GM19468 (cell line): Measurements from ENCODE around the gene TAS2R43.
"Not testable (repeated sequence)": the region's sequence is repeated elsewhere in the genome, so short reads cannot be mapped to it uniquely, and the experiment has no call there.

ENCODE experiments used
- ATAC-seq: cut with Tn5 transposase; IDR thresholded peaks from one replicate; pipeline ENCODE4 v1.9.1; 2021; ENCODE audit warnings: mild to moderate bottlenecking, moderate library complexity, moderate number of reproducible peaks; ENCODE audit not compliant: unreplicated experiment; ENCODE audit errors: extremely low read depth

Gene TAS2R43, protein sequence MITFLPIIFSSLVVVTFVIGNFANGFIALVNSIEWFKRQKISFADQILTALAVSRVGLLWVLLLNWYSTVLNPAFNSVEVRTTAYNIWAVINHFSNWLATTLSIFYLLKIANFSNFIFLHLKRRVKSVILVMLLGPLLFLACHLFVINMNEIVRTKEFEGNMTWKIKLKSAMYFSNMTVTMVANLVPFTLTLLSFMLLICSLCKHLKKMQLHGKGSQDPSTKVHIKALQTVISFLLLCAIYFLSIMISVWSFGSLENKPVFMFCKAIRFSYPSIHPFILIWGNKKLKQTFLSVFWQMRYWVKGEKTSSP

DNA sequence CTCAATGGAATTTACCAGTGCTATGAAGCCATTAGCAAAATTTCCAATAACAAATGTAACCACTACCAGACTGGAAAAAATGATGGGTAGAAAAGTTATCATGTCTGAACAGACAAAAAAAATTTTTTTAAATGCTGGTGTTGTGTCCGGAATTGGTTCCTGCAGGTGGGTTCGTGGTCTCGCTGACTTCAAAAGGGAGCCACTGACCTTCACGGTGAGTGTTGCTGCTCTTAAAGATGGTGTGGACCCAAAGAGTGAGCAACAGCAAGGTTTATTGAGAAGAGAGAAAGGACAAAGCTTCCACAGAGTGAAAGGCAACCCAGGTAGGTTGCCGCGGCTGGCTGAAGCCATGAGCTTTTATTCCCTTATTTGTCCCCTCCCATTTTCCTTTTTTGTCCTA, at the start of gene TAS2R43:
TAS2R43 (minus strand) TSS at position 186 of the 400 bp plus-strand sequence; CDS start at position 102, 84 bp downstream.
- no peak for ATAC-seq

GRCh38 chr12:11136075-11136474, 44.0 kb upstream of the TAS2R43 start:
- no peak for ATAC-seq

GRCh38 chr12:11134305-11134704, 42.2 kb upstream of the TAS2R43 start, which contains the start of gene TAS2R30:
TSS of gene TAS2R30 (minus strand) at chr12:11134644. CDS start at chr12:11134244, 400 bp downstream.
- no peak for ATAC-seq

DNA sequence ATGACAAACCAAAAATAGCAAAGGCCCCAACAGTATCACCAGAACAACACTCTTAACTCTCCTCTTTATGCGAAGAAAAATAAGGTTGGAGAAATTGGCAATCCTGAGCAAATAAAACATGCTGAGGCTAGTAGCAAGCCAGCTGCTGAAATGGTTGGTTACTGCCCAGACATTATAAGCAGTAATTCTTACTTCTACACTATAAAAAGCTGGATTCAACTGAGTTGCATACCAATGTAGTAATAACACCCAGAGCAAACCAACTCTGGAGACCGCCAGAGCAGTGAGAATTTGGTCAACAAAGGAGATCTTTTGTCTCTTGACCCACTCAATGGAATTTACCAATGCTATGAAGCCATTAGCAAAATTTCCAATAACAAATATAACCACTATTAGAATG, 41.7 kb upstream of the TAS2R43 start:
- no peak for ATAC-seq

DNA sequence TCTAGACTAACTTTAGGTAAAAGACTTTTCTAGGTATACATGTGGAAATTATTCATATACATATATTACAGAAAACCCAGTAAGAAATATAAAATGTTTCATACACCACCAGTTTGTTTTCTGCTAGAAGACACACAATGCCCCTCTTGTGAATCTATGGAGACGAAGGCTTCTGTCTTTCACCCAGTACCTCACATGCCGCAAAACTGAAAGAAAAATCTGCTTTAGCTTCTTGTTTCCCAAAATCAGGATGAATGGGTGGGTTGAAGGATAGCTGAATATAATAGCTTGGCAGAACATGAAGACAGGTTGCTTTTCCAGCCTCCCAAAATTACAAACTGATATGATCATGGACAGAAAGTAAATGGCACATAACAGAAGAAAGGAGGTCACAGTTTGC, 41.0 kb upstream of the TAS2R43 start:
- no peak for ATAC-seq

GRCh38 chr12:11130999-11131398, 38.9 kb upstream of the TAS2R43 start:
- no peak for ATAC-seq

DNA sequence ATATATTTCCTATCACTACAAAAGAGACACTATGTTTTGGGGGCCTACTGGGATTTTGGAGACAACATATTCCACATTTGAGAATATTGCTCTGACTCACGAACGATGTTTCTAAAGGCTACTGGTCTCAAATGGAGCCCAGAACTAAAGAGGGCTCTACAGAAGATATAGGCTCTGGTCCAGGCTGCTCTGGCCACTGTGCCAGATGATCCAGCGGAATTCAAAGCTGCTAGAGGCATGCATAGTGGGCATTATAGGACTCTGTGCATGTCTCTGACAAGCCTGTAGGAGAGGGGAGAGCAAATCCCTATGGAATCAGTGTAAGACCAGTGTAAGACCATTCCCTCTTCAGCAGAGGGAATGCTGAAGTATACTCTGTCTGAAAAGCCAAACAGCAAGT, 38.3 kb upstream of the TAS2R43 start:
- ATAC-seq, result no peak

GRCh38 chr12:11114130-11114529, 22.0 kb upstream of the TAS2R43 start:
- ATAC-seq, result not testable (repeated sequence)

- not testable (repeated sequence) for ATAC-seq
Measured at GRCh38 chr12:11111213-11111612, 19.1 kb upstream of the TAS2R43 start.

- no peak for ATAC-seq
Measured at GRCh38 chr12:11108862-11109261, 16.7 kb upstream of the TAS2R43 start.

- ATAC-seq, result no peak
Measured at GRCh38 chr12:11107719-11108118, 15.6 kb upstream of the TAS2R43 start.

DNA sequence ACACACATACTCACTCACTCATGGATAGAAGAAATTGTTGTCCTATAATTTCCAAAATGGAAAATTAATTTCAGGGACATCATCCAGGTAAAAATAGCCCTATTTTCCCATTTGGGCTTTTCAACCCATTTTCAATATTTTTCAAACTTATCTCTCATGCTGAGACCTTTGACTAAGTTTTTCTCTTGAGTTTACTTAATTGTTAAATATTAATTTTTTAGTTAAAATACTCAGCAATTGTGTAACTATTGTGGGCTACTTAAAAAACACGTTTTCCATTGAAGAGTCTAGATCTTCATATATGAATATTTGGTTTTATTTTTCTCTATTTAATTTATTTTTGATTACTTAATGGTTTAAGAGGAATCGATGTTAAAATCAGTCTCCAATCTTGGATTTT, 14.2 kb upstream of the TAS2R43 start:
- ATAC-seq, result no peak

GRCh38 chr12:11105546-11105945, 13.4 kb upstream of the TAS2R43 start:
- ATAC-seq, result no peak

- not testable (repeated sequence) for ATAC-seq
Measured at GRCh38 chr12:11094910-11095309, 2.8 kb upstream of the TAS2R43 start.

DNA sequence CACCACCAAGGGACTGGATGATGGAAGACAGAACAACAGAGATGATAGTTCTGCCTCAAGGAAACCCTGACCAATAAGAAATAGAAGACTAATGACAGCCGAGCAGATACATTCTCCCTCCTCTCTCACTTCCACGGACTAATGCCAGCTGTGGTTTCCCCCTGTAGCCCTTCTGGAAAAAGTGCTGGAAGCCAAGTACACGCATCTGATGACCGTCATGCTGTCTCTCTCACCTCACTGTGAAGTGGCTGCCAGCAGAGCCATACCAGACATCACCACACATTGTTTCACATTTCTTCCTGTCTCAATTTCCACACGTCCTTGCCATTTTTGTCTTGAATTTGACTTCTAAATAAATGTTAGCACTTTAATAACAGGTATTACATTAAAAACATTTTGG, 2.9 kb downstream of the TAS2R43 start:
- no peak for ATAC-seq

GRCh38 chr12:11085419-11085818, 6.7 kb downstream of the TAS2R43 start:
- no peak for ATAC-seq

GRCh38 chr12:11081987-11082386, 10.1 kb downstream of the TAS2R43 start:
- ATAC-seq, result no peak

- ATAC-seq, result no peak
Measured at GRCh38 chr12:11078246-11078645, 13.9 kb downstream of the TAS2R43 start.

- no peak for ATAC-seq
Measured at GRCh38 chr12:11075642-11076041, 16.5 kb downstream of the TAS2R43 start.

DNA sequence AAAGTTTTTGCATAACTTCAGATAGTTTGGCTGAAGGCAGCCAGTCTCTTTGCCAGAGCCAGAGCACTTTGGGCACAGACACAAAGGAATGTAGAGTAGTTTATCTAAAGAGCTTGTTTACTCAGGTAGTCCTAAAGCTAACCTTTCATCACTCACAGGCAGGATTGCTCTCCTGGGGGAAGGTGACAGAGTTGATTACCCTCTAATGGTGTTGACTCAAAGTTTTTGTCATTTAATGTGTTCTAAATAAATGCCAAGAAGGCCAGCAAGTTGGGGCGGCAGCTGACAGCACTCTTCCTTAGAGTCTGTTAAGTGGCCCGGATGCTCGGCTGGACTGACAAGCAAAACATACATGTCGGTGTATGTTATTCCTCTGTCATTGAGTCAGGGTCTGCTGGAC, 20.7 kb downstream of the TAS2R43 start:
- no peak for ATAC-seq

DNA sequence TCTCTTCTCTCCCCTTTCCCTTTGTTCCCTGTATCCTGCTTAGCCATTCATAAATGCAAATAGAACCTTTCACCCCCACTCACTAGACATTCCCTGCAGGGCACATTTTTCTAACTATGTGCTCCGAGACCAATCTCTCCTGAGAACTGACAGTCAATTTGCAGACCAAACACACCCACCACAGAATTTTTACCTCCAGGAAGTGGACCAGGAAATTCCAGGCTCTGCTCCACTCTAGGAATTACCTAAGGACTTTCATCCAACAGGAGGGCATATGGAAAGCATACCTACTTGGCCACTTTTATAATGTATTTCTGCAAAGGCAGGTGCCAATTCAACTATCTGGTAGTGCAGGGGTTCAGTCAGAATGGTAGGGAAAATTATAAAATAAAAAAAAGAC, 21.1 kb downstream of the TAS2R43 start:
- no peak for ATAC-seq

DNA sequence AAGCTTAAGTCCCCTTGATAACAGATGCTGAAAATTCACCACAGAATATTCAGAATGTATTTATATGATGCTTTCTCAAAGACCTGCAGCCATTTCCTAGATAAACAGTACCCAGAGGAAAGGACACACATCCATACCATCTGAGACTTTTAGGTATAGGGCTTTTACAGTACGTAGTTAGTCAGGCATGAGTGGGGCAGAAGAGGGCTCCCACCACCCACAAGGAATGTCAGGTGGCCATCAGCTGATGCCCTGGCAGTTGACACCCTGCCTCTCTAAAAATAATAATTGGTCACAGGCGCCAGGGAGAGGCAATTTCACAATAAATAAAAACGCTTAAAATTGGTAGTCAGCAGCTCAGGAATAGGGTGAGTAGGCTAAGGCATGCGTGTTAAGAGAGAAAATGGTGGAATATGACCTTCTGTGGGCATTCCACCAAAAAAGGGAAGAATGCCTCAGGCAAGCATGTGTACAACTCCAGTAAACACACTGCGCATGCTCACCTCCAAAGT, 22.2 kb downstream of the TAS2R43 start:
- ATAC-seq, result no peak
